Measurements from ENCODE around the gene NUP133.

- no peak for TF ChIP-seq POLR2AphosphoS5 (IDR thresholded peaks at IDR 0.05; ENCODE audit: insufficient read depth in 1 of 2, low read depth in 1 of 2)
- no peak for TF ChIP-seq POLR2A (IDR thresholded peaks at IDR 0.05)
These were observed 97.8 kb downstream of the NUP133 start for GRCh38 chr1:229410370-229410691.

All from vagina (tissue), 2 donors.